ENCODE results near the gene MYL6. TPM values are rescaled to one million over a fixed set of nuclear protein-coding genes. Genes with fewer than 3 reads are reported as not detected.
"Not testable (repeated sequence)": the region's sequence is repeated elsewhere in the genome, so short reads cannot be mapped to it uniquely, and the experiment has no call there.

MYL6 gene
- polyA plus RNA-seq, 1 donor from 2014 or later: 3,234 TPM

- H2AFZ ChIP-seq (ENCODE audit: low read depth, low read length): no peak overlapping the region
- H3K36me3 ChIP-seq (ENCODE audit: insufficient read depth, low read length): peaks cover 9% of the 10 kb centered on the region
- no peaks in the 10 kb centered on the region for H3K9me3 ChIP-seq (ENCODE audit: low read length)
- H3K27ac ChIP-seq (ENCODE audit: low read length): no peak overlapping the region
- no peak overlapping the region for H3K4me2 ChIP-seq (ENCODE audit: low read length)
- TF ChIP-seq EP300 (conservative IDR thresholded peaks at IDR 0.05; ENCODE audit: poor library complexity, severe bottlenecking): no peak
- no peak for TF ChIP-seq TAF1 (IDR thresholded peaks at IDR 0.05; ENCODE audit: low read depth)
- TF ChIP-seq REST (IDR thresholded peaks at IDR 0.05; ENCODE audit: borderline replicate concordance): no peak
- no peak for TF ChIP-seq SMC3 (conservative IDR thresholded peaks at IDR 0.05; ENCODE audit: poor library complexity)
- H3K4me3 ChIP-seq (ENCODE audit: low read length): no peak overlapping the region
- H4K20me1 ChIP-seq (ENCODE audit: insufficient read depth): peaks cover 2% of the 10 kb centered on the region
- H3K27me3 ChIP-seq (ENCODE audit: insufficient read depth, low read depth, low read length): no peaks in the 10 kb centered on the region
- H3K9me2 ChIP-seq (ENCODE audit: insufficient read depth, low read length): no peaks in the 10 kb centered on the region
- peaks cover 35% of the 10 kb centered on the region for H3K79me2 ChIP-seq (replicated peaks; ENCODE audit: insufficient read depth, low read length)
- peaks cover 3% of the 10 kb centered on the region for H3F3A ChIP-seq (ENCODE audit: insufficient read depth, low read length, poor library complexity, severe bottlenecking)
- no peak overlapping the region for H3K9ac ChIP-seq (ENCODE audit: low read length)
Observed at GRCh38 chr12:56155256-56155845, 2.8 kb upstream of the MYL6 start.

GRCh38 chr12:56156464-56157200 is 1.5 kb upstream of the MYL6 start:
- H3K27ac ChIP-seq (ENCODE audit: low read length): peak overlapping the region; percentile 98
- not testable (repeated sequence) for H3K4me2 ChIP-seq (ENCODE audit: low read length); H3K9me2 ChIP-seq (ENCODE audit: insufficient read depth, low read length); H2AFZ ChIP-seq (ENCODE audit: low read depth, low read length); H4K20me1 ChIP-seq (ENCODE audit: insufficient read depth); H3K9me3 ChIP-seq (ENCODE audit: low read length); H3K27me3 ChIP-seq (ENCODE audit: insufficient read depth, low read depth, low read length); H3F3A ChIP-seq (ENCODE audit: insufficient read depth, low read length, poor library complexity, severe bottlenecking)
- peak overlapping the region; percentile 92 for H3K9ac ChIP-seq (ENCODE audit: low read length)
- H3K79me2 ChIP-seq (replicated peaks; ENCODE audit: insufficient read depth, low read length): peaks cover 40% of the 10 kb centered on the region
- H3K4me3 ChIP-seq (ENCODE audit: low read length): peak overlapping the region; percentile 79
- peaks cover 13% of the 10 kb centered on the region for H3K36me3 ChIP-seq (ENCODE audit: insufficient read depth, low read length)

GRCh38 chr12:56157201-56158028 is 744 bp upstream of the MYL6 start:
- Histone ChIP-seq H3K4me3 (ENCODE audit: low read length) (peak overlapping the region; percentile 79), H3K9me3 (ENCODE audit: low read length) (no peaks in the 10 kb centered on the region), H3K9me2 (ENCODE audit: insufficient read depth, low read length) (no peaks in the 10 kb centered on the region), H3K27ac (ENCODE audit: low read length) (peak overlapping the region; percentile 98), H3F3A (ENCODE audit: insufficient read depth, low read length, poor library complexity, severe bottlenecking) (no peaks in the 10 kb centered on the region), H3K36me3 (ENCODE audit: insufficient read depth, low read length) (peaks cover 13% of the 10 kb centered on the region), H3K79me2 (replicated peaks; ENCODE audit: insufficient read depth, low read length) (peaks cover 40% of the 10 kb centered on the region), H3K27me3 (ENCODE audit: insufficient read depth, low read depth, low read length) (no peaks in the 10 kb centered on the region), H3K4me2 (ENCODE audit: low read length) (peak overlapping the region; percentile 69), H2AFZ (ENCODE audit: low read depth, low read length) (peak overlapping the region; percentile 42), H3K9ac (ENCODE audit: low read length) (peak overlapping the region; percentile 92), H4K20me1 (ENCODE audit: insufficient read depth) (peaks cover 5% of the 10 kb centered on the region)
- TF ChIP-seq MXI1 (conservative IDR thresholded peaks at IDR 0.05; ENCODE audit: poor library complexity, severe bottlenecking) (peak; percentile 31), EZH2 (IDR thresholded peaks at IDR 0.05; ENCODE audit: borderline replicate concordance, insufficient read depth, low read length, poor library complexity, severe bottlenecking) (no peak), CTCF (IDR thresholded peaks at IDR 0.05; ENCODE audit: poor library complexity, severe bottlenecking) (peak; percentile 34), RAD21 (conservative IDR thresholded peaks at IDR 0.05) (peak; percentile 8), TAF1 (IDR thresholded peaks at IDR 0.05; ENCODE audit: low read depth) (no peak), SMC3 (conservative IDR thresholded peaks at IDR 0.05; ENCODE audit: poor library complexity) (no peak), REST (IDR thresholded peaks at IDR 0.05; ENCODE audit: borderline replicate concordance) (no peak), POLR2AphosphoS5 (IDR thresholded peaks at IDR 0.05) (peak; percentile 7), EP300 (conservative IDR thresholded peaks at IDR 0.05; ENCODE audit: poor library complexity, severe bottlenecking) (no peak)
